CD4-positive, alpha-beta T cell treated with Interleukin-1 beta for 1 hour (primary cell): Measurements from ENCODE around the gene CALML3.

Experiments
- DNase-seq, 2 donors: peaks; one replicate each; pipeline ENCODE4 v3.0.0-alpha.2; 2020 to 2022

CALML3 gene

DNA sequence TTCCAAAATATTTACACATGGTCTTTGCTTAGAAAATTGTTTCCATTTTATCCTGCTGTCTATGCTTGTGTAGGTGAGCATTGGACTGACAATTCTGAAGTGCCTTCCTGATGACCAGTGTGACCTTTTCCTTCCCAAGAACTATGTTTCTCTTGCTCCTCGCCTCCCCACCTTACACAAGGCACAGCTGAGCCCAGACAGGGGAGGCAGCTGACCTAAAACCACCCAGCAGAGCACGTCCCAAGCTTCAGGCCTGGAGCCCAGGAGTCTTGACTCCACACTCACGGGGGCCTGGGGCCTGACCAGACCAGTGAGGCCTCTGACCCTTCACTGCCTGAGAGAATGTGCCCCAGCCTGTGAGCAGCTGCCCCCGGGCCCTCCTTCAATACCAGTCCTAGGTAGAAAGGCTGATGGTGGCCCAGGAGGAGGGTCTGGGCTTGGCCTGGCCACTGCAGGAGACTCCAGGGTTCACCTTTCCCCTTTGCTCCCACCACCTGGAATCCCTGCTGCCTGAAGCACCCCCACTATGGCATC is 32.4 kb upstream of the CALML3 start:
- DNase-seq = no peak

- no peak for DNase-seq
Measured at GRCh38 chr10:5492929-5493576, 31.7 kb upstream of the CALML3 start.

DNA sequence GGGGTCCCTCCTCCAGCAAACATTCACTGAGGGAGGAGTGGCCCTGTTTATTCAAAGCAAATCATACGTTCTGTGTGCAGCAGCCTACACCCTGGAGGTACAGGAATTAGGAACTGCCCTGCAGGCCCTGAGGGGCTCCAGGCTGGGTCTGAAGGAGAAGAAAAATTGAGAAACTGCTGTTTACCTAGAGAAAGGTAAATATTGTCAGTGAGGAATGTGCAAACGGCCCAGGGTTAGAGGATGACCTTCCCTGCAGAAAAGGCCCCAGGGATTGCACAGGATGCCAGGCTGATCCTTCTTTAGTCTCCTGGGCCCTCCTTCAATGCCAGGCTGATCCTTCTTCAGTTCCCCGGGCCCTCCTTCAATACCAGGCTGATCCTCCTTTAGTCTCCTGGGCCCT is 31.1 kb upstream of the CALML3 start:
- DNase-seq = no peak

DNA sequence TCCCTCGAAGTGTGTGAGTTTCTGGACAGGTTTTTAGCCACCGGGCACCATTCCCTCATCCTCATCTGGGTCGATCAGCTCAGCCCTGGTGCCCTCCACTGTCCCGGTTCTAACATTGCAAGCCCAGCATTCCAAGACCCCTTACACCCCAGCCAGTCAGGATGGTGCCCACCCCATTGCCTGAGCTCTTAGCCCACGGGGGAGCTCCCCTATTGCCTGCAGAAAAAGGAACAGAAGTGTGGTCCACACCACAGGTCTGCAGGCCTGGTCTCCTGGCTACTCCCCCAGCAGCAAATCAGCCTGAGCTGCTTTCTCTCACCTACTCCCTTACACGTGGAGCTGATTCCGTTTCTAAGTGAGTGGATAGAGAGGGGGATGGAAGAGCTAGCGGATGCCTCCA is 30.1 kb upstream of the CALML3 start:
- DNase-seq = no peak

DNA sequence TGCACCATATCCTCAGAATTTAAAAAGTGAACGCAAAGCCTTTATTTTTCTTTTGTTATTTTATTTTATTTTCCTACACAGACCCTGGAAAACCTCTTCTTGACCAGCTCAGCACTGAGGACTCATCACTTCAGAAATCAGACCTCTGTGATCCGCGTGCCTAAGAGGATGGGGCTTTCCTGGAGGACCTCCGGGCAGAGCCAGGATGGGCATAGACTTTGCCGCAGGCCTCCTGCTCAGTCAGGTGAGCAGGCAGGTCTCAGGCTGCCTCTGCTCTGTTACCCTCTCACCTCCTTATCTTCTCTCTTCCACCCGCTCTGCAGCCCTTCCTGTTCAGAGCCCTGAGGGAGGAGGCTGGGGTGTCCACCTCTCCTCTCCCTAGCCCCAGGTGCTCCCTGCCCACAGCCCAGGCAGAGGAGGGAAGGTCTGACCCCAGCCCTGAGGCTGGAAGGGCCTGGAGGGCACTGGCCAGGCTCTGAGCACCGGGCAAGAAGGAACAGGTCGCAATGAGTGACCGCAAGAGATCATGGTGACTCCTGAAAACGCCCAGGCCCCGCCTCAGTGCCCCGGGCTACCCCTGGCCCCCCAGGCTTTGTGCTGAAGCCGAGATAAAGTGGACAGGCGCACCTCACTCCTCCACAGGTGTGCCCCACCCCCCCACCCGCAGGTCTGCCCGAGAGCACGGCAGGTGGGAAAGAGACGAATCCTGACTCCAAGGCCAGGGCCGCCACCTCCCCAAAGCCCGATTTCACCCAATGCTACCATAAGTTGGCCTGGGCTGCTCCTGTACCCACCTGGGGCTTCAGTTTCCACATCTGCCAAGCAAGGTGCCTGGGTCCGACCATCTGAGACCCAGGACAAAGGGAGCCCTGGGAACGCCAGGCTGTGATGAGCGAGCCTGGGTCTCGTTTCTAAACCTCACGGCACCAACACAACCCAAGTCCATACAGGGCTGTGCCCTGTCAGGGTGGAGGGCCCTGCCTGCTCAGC is 28.2 kb upstream of the CALML3 start:
- no peak for DNase-seq

DNA sequence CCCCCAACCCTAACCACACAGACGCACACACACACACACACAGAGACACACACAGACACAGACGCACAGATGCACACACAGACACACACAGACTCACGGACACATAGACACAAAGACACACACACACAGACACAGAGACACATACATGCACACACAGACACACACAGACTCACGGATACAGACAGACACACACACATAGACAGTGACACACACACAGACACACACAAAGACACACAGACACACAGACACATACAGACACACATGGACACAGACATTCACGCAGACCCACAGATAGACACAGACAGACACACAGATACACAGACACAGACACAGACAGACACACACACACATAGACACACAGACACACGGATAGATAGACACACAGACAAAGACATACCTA is 27.5 kb upstream of the CALML3 start:
- DNase-seq = no peak

- no peak for DNase-seq
Measured at GRCh38 chr10:5497948-5498730, 26.6 kb upstream of the CALML3 start.

DNA sequence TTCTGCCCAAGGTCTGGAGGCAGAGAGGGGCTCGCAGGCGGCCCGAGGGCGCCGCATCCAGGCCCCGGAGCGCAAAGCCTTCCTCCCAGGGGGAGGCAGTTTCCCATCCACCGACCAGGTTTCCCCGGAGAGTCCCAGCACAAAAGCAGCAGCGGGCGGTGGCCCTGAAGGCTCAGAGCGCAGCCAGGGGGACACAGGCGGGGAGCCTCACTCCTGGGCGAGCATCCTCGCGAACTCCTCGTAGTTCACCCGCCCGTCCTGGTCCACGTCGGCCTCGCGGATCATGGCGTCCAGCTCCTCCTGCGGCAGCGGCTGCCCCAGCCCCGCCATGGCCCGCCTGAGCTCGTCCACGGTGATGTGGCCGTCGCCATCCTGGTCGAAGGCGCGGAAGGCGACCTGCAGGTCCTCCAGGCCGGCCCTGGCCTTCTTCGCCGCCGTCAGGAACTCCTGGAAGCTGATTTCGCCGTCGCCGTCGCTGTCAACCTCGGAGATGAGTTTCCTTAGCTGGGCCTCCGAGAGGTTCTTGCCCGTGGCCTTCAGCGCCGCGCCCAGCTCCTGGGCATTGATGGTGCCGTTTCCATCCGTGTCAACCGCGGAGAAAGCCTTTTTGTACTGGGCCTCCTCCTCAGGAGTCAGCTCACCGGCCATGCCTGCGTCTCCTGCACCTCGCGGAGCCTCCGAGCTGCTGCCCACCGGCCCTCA is 25.8 kb upstream of the CALML3 start:
- DNase-seq = no peak

- DNase-seq = no peak
Measured at GRCh38 chr10:5499493-5500140, 25.1 kb upstream of the CALML3 start, which contains the start of gene CALML5. CALML5 (minus strand) TSS chr10:5499570; CDS start chr10:5499438, 132 bp downstream.

- DNase-seq = no peak
Measured at GRCh38 chr10:5500162-5500670, 24.5 kb upstream of the CALML3 start.

DNA sequence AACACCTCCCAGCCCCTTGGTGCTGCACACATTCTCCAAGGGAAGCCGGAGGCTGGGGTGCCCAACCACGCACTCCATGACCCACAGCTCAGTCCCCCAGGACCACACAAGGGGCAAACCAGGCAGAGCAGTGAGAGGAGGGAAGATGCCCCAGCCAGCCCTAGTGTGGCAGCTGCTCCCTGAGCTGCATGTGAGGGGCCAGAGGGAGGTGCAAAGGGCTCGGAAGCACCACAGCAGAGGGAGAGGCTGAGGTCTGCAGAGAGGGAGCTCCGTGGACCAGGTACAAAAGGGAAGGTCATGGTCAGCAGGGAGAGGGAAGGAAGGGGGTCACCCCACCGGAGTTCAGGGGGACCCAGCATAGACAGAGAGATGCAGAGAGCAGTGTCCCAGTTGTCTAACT is 23.9 kb upstream of the CALML3 start:
- DNase-seq = no peak

- DNase-seq = no peak
Measured at GRCh38 chr10:5502061-5502521, 22.7 kb upstream of the CALML3 start.

- DNase-seq = no peak
Measured at GRCh38 chr10:5502571-5503476, 21.9 kb upstream of the CALML3 start.

- no peak for DNase-seq
Measured at GRCh38 chr10:5503477-5503835, 21.3 kb upstream of the CALML3 start.

DNA sequence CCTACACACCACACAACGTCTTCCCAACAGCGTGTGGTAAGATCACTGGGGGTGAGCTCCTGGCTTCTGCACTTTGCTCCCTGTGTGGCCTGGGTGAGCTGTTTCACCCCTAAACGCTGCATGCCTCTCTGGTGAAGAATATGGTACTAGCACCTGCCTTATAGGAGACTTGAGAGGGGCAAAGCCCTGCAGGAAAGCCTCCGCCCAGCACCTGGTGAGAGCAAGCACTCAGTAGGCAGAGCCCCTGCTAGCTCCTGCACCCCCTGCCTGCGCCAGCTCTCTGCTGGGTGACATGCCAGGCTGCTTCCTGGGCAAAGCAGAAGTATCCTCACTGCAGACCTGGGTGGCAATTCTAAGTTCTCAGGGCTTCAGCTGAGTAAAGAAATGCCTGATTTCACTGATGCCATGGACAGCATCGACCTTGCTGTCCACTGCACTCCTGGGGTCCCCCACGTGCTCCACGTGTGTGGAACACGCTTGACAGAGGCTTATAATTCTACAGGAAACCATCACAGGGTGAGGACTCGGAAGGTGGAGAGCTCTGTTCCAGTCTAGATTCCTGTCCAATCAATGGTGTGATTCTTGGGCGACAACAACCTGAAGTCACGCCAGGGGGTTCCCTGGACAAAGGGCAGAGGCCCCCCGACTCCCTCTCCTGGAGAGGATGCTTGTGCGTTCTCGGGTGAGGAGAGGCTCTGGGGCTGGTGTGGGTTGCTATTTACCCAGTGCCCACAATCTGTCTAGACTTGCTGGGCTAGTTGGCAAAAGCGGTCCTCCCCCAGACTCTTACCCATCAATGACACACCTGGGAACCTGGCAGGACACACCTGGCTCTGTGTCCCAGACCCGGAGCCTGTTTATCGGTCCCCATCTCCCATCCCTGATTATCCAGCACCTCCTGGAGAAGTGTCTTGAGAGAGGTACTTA is 20.4 kb upstream of the CALML3 start:
- DNase-seq = no peak

DNA sequence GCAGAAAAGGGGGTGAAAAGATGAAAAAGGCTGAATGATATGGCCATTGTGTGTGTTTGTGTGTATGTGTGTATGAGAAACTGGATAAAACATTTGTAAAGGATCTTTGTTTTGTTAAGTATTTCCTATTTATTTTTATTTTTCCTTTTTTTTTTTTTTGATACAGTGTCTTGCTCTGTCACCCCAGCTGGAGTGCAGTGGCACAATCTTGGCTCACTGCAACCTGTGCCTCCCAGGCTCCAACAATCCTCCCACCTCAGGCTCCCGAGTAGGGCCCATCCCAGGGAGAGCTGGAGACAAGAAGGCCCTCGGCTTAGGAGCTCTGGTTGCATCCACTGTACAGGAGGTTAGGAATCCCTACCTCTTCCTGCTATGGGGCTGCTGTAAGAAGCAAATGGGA is 18.5 kb upstream of the CALML3 start:
- DNase-seq = no peak

DNA sequence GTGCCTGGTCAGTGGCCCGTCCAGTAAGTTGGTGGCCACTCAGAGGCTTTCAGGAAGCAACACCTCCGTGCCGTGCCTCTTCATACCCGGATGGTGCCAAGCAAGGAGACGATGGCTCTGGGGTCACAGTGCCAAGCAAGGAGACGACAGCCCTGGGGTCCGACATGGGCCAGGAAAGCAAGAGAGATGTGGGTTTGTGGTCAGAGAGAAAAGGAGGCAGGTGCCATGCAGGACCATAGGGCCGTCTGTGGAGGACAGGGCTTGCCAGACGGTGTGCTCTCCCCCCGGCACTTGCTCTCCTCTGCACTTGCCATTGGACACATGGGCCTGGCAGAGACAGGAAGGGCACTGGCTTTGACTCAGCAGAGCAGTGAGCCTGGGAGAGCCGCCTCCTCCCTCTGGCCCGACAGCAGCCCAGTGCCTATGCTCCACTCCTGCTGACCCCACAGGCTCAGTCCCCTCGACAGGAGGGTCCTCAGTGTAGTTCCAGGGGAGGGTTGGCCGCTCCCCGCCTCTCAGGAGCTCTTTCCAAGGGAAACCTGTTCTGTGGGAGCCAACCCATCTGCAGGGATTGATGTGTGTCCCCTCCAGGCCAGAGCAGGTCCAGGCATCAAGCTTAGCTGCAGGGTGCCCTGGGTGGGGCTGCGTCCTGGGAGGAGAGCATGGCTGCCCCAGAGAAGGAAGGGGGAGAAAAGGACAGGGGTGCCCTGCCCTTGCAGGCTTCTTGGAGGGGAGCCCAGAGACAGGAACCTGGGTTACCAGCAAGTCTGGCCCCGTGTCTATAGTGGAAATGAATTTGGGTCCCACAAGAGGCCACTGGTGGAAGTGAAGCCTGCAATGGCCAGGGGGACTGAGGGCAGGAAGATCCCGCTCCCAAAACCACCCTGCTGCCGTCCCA is 17.8 kb upstream of the CALML3 start:
- no peak for DNase-seq

GRCh38 chr10:5507649-5508131 is 17.1 kb upstream of the CALML3 start:
- DNase-seq = no peak
